Measurements from ENCODE around the gene SLC16A8.
"Not testable (repeated sequence)": the region's sequence is repeated elsewhere in the genome, so short reads cannot be mapped to it uniquely, and the experiment has no call there.

The SLC16A8 gene

GRCh38 chr22:38086001-38086845 is 2.2 kb upstream of the SLC16A8 start:
- DNase-seq (ENCODE audit: low read depth in 3 of 3) = no peak

GRCh38 chr22:38085501-38085900 is 1.5 kb upstream of the SLC16A8 start:
- DNase-seq (ENCODE audit: low read depth in 3 of 3) = no peak

GRCh38 chr22:38085056-38085455 is 1.1 kb upstream of the SLC16A8 start:
- DNase-seq (ENCODE audit: low read depth in 3 of 3) = no peak

- no peak for DNase-seq (ENCODE audit: low read depth in 3 of 3)
These were observed 836 bp downstream of the SLC16A8 start for GRCh38 chr22:38082986-38083710.

- DNase-seq (ENCODE audit: low read depth in 3 of 3) = no peak
These were observed 1.8 kb downstream of the SLC16A8 start for GRCh38 chr22:38081941-38082828.

- DNase-seq (ENCODE audit: low read depth in 3 of 3) = no peak
These were observed 2.4 kb downstream of the SLC16A8 start for GRCh38 chr22:38081636-38081940.

- no peak for DNase-seq (ENCODE audit: low read depth in 3 of 3)
These were observed 2.9 kb downstream of the SLC16A8 start for GRCh38 chr22:38080850-38081635.

- no peak for DNase-seq (ENCODE audit: low read depth in 3 of 3)
These were observed 3.5 kb downstream of the SLC16A8 start for GRCh38 chr22:38080474-38080849.

GRCh38 chr22:38079804-38080203 is 4.2 kb downstream of the SLC16A8 start:
- no peak for DNase-seq (ENCODE audit: low read depth in 3 of 3)

- not testable (repeated sequence) for DNase-seq (ENCODE audit: low read depth in 3 of 3)
These were observed 4.8 kb downstream of the SLC16A8 start for GRCh38 chr22:38079208-38079607.

- DNase-seq (ENCODE audit: low read depth in 3 of 3) = no peak
These were observed 5.7 kb downstream of the SLC16A8 start for GRCh38 chr22:38078046-38078840.

GRCh38 chr22:38077595-38077994 is 6.4 kb downstream of the SLC16A8 start:
- DNase-seq (ENCODE audit: low read depth in 3 of 3) = no peak

- DNase-seq (ENCODE audit: low read depth in 3 of 3) = no peak
These were observed 6.9 kb downstream of the SLC16A8 start for GRCh38 chr22:38077096-38077495.

- no peak for DNase-seq (ENCODE audit: low read depth in 3 of 3)
These were observed 8.0 kb downstream of the SLC16A8 start for GRCh38 chr22:38075961-38076360.

- DNase-seq (ENCODE audit: low read depth in 3 of 3) = no peak
These were observed 8.7 kb downstream of the SLC16A8 start for GRCh38 chr22:38075105-38075825.

GRCh38 chr22:38074181-38075104 is 9.5 kb downstream of the SLC16A8 start:
- no peak for DNase-seq (ENCODE audit: low read depth in 3 of 3)

- no peak for DNase-seq (ENCODE audit: low read depth in 3 of 3)
These were observed 10.5 kb downstream of the SLC16A8 start for GRCh38 chr22:38073150-38074130.

Data from stimulated activated CD4-positive, alpha-beta T cell treated with anti-CD3 and anti-CD28 coated beads, TNF-alpha, amount 100 ng/mL, for 4 hours (primary cell).